ENCODE data around the gene CDH4. TPM values are rescaled to one million over a fixed set of nuclear protein-coding genes. Genes with fewer than 3 reads are reported as not detected.

Gene CDH4
- total RNA-seq, 1 experiment from 2014 or later, result not detected

DNA sequence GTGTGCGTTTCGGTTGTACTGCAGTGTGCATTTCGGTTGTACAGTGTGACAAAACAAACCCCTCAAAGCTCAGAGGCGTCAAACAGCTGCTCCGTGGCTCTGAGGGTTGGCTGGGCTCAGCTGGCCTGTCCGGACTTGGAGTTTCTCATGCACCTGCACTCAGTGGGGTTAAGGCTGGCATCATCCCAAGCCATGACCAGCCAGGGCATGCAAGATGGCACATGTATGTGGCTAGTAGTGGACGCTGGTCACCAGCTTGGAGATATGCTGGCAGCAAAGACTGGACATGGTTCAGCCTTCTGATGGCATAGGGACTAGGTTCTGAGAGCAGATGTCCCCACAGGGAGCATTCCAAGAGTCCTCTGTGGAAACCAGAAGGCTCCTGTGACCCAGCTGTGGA, 187.2 kb downstream of the CDH4 start:
- H3K4me1 ChIP-seq (replicated peaks; ENCODE audit: insufficient read depth), result no peaks in the 10 kb centered on the region
- H3K4me3 ChIP-seq, result no peak overlapping the region
- ChIA-PET POLR2A (ENCODE audit: unreplicated experiment) (no interaction called here), CTCF (no interaction called here)
- peaks cover 84% of the 10 kb centered on the region for H3K27me3 ChIP-seq (ENCODE audit: insufficient read depth, low read depth)
- no TSS peak for BruUV-seq (replicated peaks)
- H3K4me2 ChIP-seq, result no peak overlapping the region
- intact Hi-C loops (cut with micrococcal nuclease; ENCODE audit: unreplicated experiment), result no loop called here
- no peak overlapping the region for H3K27ac ChIP-seq
- DNase-seq, result no peak
- no peaks in the 10 kb centered on the region for H4K20me1 ChIP-seq (ENCODE audit: insufficient read depth)
- no peaks in the 10 kb centered on the region for H3K9me2 ChIP-seq (ENCODE audit: insufficient read depth)
- H3K9me3 ChIP-seq (ENCODE audit: insufficient read depth, low read depth), result no peaks in the 10 kb centered on the region
- peaks cover under 1% of the 10 kb centered on the region; the same call in 1 of the 2 replicates for H3F3A ChIP-seq (ENCODE audit: insufficient read depth, low read depth)
- H2AFZ ChIP-seq, result no peak overlapping the region
- no peaks in the 10 kb centered on the region for H3K79me2 ChIP-seq (ENCODE audit: low read depth)
- TF ChIP-seq, protein P1, sequence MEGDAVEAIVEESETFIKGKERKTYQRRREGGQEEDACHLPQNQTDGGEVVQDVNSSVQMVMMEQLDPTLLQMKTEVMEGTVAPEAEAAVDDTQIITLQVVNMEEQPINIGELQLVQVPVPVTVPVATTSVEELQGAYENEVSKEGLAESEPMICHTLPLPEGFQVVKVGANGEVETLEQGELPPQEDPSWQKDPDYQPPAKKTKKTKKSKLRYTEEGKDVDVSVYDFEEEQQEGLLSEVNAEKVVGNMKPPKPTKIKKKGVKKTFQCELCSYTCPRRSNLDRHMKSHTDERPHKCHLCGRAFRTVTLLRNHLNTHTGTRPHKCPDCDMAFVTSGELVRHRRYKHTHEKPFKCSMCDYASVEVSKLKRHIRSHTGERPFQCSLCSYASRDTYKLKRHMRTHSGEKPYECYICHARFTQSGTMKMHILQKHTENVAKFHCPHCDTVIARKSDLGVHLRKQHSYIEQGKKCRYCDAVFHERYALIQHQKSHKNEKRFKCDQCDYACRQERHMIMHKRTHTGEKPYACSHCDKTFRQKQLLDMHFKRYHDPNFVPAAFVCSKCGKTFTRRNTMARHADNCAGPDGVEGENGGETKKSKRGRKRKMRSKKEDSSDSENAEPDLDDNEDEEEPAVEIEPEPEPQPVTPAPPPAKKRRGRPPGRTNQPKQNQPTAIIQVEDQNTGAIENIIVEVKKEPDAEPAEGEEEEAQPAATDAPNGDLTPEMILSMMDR (conservative IDR thresholded peaks at IDR 0.05), result no peak
- TF ChIP-seq EZH2 (IDR thresholded peaks at IDR 0.05; ENCODE audit: low read depth), result no peak
- H3K36me3 ChIP-seq (ENCODE audit: low read depth), result no peaks in the 10 kb centered on the region

DNA sequence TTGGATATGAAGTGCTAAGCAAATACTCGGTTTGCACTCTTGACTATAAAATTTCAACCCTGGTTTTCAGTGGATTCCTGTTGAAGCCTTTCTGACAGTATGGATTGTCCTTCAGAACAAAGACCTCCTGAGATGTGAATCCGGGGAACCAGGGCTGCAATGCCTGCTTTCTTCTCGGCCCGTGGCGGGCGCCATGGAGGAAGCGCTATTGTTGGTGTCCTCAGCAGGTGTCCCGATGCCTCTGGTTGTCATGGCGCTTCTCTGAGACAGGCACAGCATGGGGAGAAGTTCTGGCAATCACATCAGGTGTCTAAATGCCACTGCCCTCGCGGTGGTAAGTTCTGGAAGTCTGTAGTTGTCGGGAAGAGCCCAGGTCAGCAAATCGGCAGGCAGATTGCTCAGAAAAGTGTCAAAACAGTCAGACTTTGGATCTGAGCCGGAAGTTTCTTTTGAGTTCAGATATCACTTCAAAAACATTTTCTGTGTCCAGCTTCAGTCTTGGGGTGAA, 188.5 kb downstream of the CDH4 start:
- no peaks in the 10 kb centered on the region for H3K9me2 ChIP-seq (ENCODE audit: insufficient read depth)
- DNase-seq, result no peak
- intact Hi-C loops (cut with micrococcal nuclease; ENCODE audit: unreplicated experiment), result no loop called here
- H3K27me3 ChIP-seq (ENCODE audit: insufficient read depth, low read depth), result peaks cover 70% of the 10 kb centered on the region
- H3K4me2 ChIP-seq, result no peak overlapping the region
- no peaks in the 10 kb centered on the region for H3K79me2 ChIP-seq (ENCODE audit: low read depth)
- H2AFZ ChIP-seq, result no peak overlapping the region
- BruUV-seq (replicated peaks), result no TSS peak
- no peak overlapping the region for H3K27ac ChIP-seq
- H3F3A ChIP-seq (ENCODE audit: insufficient read depth, low read depth), result peaks cover 5% of the 10 kb centered on the region; the same call in 1 of the 2 replicates
- H3K4me3 ChIP-seq, result no peak overlapping the region
- TF ChIP-seq, protein P1 (conservative IDR thresholded peaks at IDR 0.05), result no peak
- no peak for TF ChIP-seq EZH2 (IDR thresholded peaks at IDR 0.05; ENCODE audit: low read depth)
- no peaks in the 10 kb centered on the region for H3K4me1 ChIP-seq (replicated peaks; ENCODE audit: insufficient read depth)
- H3K9me3 ChIP-seq (ENCODE audit: insufficient read depth, low read depth), result no peaks in the 10 kb centered on the region
- ChIA-PET POLR2A (ENCODE audit: unreplicated experiment) (no interaction called here), CTCF (no interaction called here)
- H4K20me1 ChIP-seq (ENCODE audit: insufficient read depth), result no peaks in the 10 kb centered on the region
- H3K36me3 ChIP-seq (ENCODE audit: low read depth), result no peaks in the 10 kb centered on the region

DNA sequence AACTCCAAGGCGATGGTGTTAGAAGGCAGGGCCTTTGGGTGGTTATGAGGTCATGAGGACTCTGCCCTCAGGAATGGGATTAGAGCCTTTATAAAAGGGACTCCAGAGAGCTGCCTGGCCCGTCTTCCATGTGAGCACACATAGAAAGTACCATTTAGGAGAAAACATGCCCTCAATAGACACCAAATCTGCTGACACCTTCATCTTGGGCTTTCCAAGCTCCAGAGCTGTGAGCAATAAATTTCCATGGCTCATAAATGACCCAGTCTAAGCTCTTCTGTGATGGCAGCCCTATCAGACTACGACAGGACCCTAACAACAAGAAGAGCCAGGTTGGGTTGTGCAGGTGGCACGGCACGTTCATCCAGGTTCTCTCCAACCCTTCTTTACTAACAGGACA, 189.5 kb downstream of the CDH4 start:
- Histone ChIP-seq H4K20me1 (ENCODE audit: insufficient read depth) (no peaks in the 10 kb centered on the region), H3K9me3 (ENCODE audit: insufficient read depth, low read depth) (no peaks in the 10 kb centered on the region), H2AFZ (no peak overlapping the region), H3K27ac (no peak overlapping the region), H3K4me3 (no peak overlapping the region), H3K36me3 (ENCODE audit: low read depth) (no peaks in the 10 kb centered on the region), H3K4me2 (no peak overlapping the region), H3K9me2 (ENCODE audit: insufficient read depth) (no peaks in the 10 kb centered on the region), H3K27me3 (ENCODE audit: insufficient read depth, low read depth) (peaks cover 70% of the 10 kb centered on the region), H3K4me1 (replicated peaks; ENCODE audit: insufficient read depth) (no peaks in the 10 kb centered on the region), H3F3A (ENCODE audit: insufficient read depth, low read depth) (peaks cover 5% of the 10 kb centered on the region; the same call in 1 of the 2 replicates), H3K79me2 (ENCODE audit: low read depth) (no peaks in the 10 kb centered on the region)
- intact Hi-C loops (cut with micrococcal nuclease; ENCODE audit: unreplicated experiment), result no loop called here
- ChIA-PET POLR2A (ENCODE audit: unreplicated experiment) (interaction anchor here (0.6 kb wide), 1 partner anchor 427 kb away, joined by 3 read pairs; no protein-coding TSS in a partner anchor), CTCF (no interaction called here)
- no peak for DNase-seq
- no TSS peak for BruUV-seq (replicated peaks)
- TF ChIP-seq, protein P1 (conservative IDR thresholded peaks at IDR 0.05), result no peak
- no peak for TF ChIP-seq EZH2 (IDR thresholded peaks at IDR 0.05; ENCODE audit: low read depth)
